A549 (cell line): ENCODE measurements around the gene ETFRF1.

Experiments used
- CEBPB ChIP-seq, 2 experiments: fragments of >200 bp in 1 of 2; sonication (Bioruptor Twin) in 1 of 2; formaldehyde crosslinking in 1 of 2; IDR thresholded peaks; 2 replicates each; pipeline ENCODE4 v1.6.1; 2012 to 2016
- CHD2 ChIP-seq: fragments of 150-350 bp; IDR thresholded peaks from 2 replicates; pipeline ENCODE4 v1.6.1; 2014; ENCODE audit warnings: low read length; ENCODE audit not compliant: partially characterized antibody
- CTCF ChIP-seq: fragments of >200 bp; sonication (Bioruptor Twin); formaldehyde crosslinking; IDR thresholded peaks from 3 replicates; pipeline ENCODE4 v1.5.1; 2016
- ELK1 ChIP-seq: fragments of 150-350 bp; IDR thresholded peaks from 2 replicates; pipeline ENCODE4 v1.6.1; 2014; ENCODE audit warnings: low read depth, mild to moderate bottlenecking, low read length
- EP300 ChIP-seq, 2 experiments: fragments of >200 bp; sonication (Bioruptor Twin); formaldehyde crosslinking; IDR thresholded peaks; 2 replicates in 1 of 2; 3 replicates in 1 of 2; pipeline ENCODE4 v1.6.1; 2016 to 2017
- HEYL ChIP-seq: fragments of 250-450 bp; sonication (Bioruptor Pico); IDR thresholded peaks from 2 replicates; pipeline ENCODE4 v1.8.0; 2021; ENCODE audit warnings: mild to moderate bottlenecking, moderate library complexity
- HMGXB4 ChIP-seq: fragments of 250-450 bp; sonication (Bioruptor Pico); IDR thresholded peaks from 2 replicates; pipeline ENCODE4 v1.5.0; 2021; ENCODE audit warnings: mild to moderate bottlenecking, moderate library complexity, borderline replicate concordance
- MYC ChIP-seq: IDR thresholded peaks from 2 replicates; pipeline ENCODE4 v1.6.1; 2012; ENCODE audit warnings: mild to moderate bottlenecking, inconsistent platforms, low read length, improper control_type of control experiment, borderline replicate concordance
- PHF8 ChIP-seq: fragments of 200-600 bp; sonication (generic); IDR thresholded peaks from 2 replicates; pipeline ENCODE4 v1.6.1; 2016; ENCODE audit warnings: low read depth, mild to moderate bottlenecking, antibody characterized with exemption, moderate library complexity, borderline replicate concordance
- POLR2A ChIP-seq: IDR thresholded peaks from 2 replicates; pipeline ENCODE4 v1.6.1; 2012; ENCODE audit warnings: mild to moderate bottlenecking, low read length
- RFX5 ChIP-seq: fragments of 450-650 bp; IDR thresholded peaks from 2 replicates; pipeline ENCODE4 v1.7.1; 2014; ENCODE audit warnings: antibody characterized with exemption, mild to moderate bottlenecking, moderate library complexity
- SMC3 ChIP-seq: fragments of >200 bp; sonication (Bioruptor Twin); formaldehyde crosslinking; IDR thresholded peaks from 3 replicates; pipeline ENCODE4 v1.6.1; 2018; ENCODE audit warnings: inconsistent platforms
- ZFP36 ChIP-seq: fragments of 450-650 bp; IDR thresholded peaks from 2 replicates; pipeline ENCODE4 v1.6.1; 2014; ENCODE audit warnings: borderline replicate concordance; ENCODE audit not compliant: partially characterized antibody

- TF ChIP-seq POLR2A (no peak), CTCF (no peak), RFX5 (no peak), CEBPB (IDR thresholded peaks at IDR 0.05) (no peak), PHF8 (no peak), HEYL (CRISPR knock-in tag) (no peak), MYC (no peak), EP300 (IDR thresholded peaks at IDR 0.05) (no peak), ELK1 (no peak), SMC3 (no peak), HMGXB4 (no peak), CHD2 (no peak), ZFP36 (no peak)
These were observed 43.6 kb upstream of the ETFRF1 start for GRCh38 chr12:25151476-25151875.
